Astrocyte (in vitro differentiated cells and primary cell): ENCODE measurements around the gene C3orf22.

Source experiments
- CTCF ChIP-seq: IDR thresholded peaks from 2 replicates; pipeline ENCODE4 v1.5.1; 2011; ENCODE audit warnings: low read depth, mild to moderate bottlenecking, inconsistent platforms, low read length, moderate library complexity; ENCODE audit not compliant: insufficient read depth
- EZH2 ChIP-seq: IDR thresholded peaks from 2 replicates; pipeline ENCODE4 v1.6.1; 2012; ENCODE audit warnings: mild to moderate bottlenecking, low read length, inconsistent platforms; ENCODE audit not compliant: insufficient read depth

GRCh38 chr3:126533506-126533905 is 25.2 kb downstream of the C3orf22 start:
- TF ChIP-seq CTCF (no peak), EZH2 (no peak)
